ENCODE data around the gene HSPBP1. TPM values are rescaled to one million over a fixed set of nuclear protein-coding genes. Genes with fewer than 3 reads are reported as not detected.

HSPBP1 gene
- polyA plus RNA-seq, 3 donors from 2014 or later = 42.6 to 46.7 (median 46.3) TPM

GRCh38 chr19:55311797-55312196 lies 31.9 kb upstream of the HSPBP1 start:
- Mint-ChIP-seq H3K9me3 (no peaks in the 10 kb centered on the region), H3K36me3 (peaks cover 0 to 10% (median 0%) of the 10 kb centered on the region in 3 donors), H3K4me3 (no peak overlapping the region), H3K4me1 (no peaks in the 10 kb centered on the region), H3K27ac (no peak overlapping the region), H3K27me3 (ENCODE audit: low read depth in 3 of 3) (peaks cover 0 to 3% (median 0%) of the 10 kb centered on the region in 3 donors)
- no peak for DNase-seq

DNA sequence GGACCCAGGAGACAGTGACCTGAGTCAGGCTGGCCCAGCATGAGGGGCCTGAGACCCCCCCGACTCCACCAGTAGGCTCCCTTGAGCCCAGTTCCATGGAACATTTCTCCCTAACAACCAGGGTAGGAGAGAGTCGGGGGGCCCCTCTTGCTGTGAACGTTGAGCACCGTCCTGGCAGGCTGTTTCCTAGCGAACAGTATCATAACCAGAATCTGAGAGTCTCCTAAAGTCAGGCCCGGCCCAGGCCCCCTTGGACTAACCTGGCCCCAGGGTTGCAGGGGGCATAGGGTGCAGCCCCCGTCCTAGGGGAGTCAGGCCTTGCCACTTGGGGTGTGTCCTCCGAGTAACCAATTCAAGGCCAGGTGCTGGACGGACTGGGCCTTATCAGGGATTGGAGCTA lies 31.5 kb upstream of the HSPBP1 start:
- Mint-ChIP-seq H3K27ac (no peak overlapping the region), H3K27me3 (ENCODE audit: low read depth in 3 of 3) (peaks cover 0 to 3% (median 0%) of the 10 kb centered on the region in 3 donors), H3K4me1 (no peaks in the 10 kb centered on the region), H3K36me3 (peaks cover 0 to 10% (median 0%) of the 10 kb centered on the region in 3 donors), H3K9me3 (no peaks in the 10 kb centered on the region), H3K4me3 (no peak overlapping the region)
- DNase-seq = no peak

DNA sequence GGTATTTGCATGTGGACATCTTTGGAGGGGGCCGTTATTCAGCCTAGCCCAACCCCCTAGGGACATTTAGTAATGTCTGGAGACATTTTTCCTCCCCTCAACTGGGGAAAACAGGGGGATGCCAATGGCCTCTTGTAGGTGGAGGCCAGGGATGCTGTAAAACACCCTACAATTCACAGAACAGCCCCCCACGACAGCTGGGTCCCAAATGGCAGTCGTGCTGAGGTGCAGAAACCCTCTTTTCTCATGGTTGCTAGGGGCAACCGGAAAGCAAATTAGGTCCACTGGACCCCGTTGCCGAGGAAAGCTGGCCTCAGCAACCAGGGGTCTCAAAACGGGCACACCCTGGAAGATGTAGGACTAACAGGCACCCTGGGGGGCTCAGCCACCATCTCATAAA lies 30.6 kb upstream of the HSPBP1 start:
- no peak for DNase-seq

GRCh38 chr19:55309448-55309847 lies 29.5 kb upstream of the HSPBP1 start:
- peaks cover 0 to 10% (median 0%) of the 10 kb centered on the region in 3 donors for H3K36me3 Mint-ChIP-seq
- H3K9me3 Mint-ChIP-seq = no peaks in the 10 kb centered on the region
- peaks cover 0 to 2% (median 0%) of the 10 kb centered on the region in 3 donors for H3K27me3 Mint-ChIP-seq (ENCODE audit: low read depth in 3 of 3)
- no peak overlapping the region for H3K27ac Mint-ChIP-seq
- DNase-seq = no peak
- H3K4me1 Mint-ChIP-seq = no peaks in the 10 kb centered on the region
- H3K4me3 Mint-ChIP-seq = no peak overlapping the region

More for the DNA sequence above, 30.6 kb upstream of the HSPBP1 start:
- no peaks in the 10 kb centered on the region for H3K27me3 Mint-ChIP-seq (ENCODE audit: low read depth in 3 of 3)
- no peak overlapping the region for H3K4me3 Mint-ChIP-seq
- no peak overlapping the region for H3K27ac Mint-ChIP-seq
- no peaks in the 10 kb centered on the region for H3K9me3 Mint-ChIP-seq
- H3K36me3 Mint-ChIP-seq = peaks cover 0 to 10% (median 0%) of the 10 kb centered on the region in 3 donors
- no peaks in the 10 kb centered on the region for H3K4me1 Mint-ChIP-seq

- peaks cover 0 to 2% (median 0%) of the 10 kb centered on the region in 3 donors for H3K27me3 Mint-ChIP-seq (ENCODE audit: low read depth in 3 of 3)
- no peaks in the 10 kb centered on the region for H3K4me1 Mint-ChIP-seq
- H3K36me3 Mint-ChIP-seq = peaks cover 0 to 5% (median 0%) of the 10 kb centered on the region in 3 donors
- no peak overlapping the region for H3K27ac Mint-ChIP-seq
- no peak overlapping the region for H3K4me3 Mint-ChIP-seq
- DNase-seq = no peak
- no peaks in the 10 kb centered on the region for H3K9me3 Mint-ChIP-seq
These were observed 28.4 kb upstream of the HSPBP1 start for GRCh38 chr19:55308281-55308680.

DNA sequence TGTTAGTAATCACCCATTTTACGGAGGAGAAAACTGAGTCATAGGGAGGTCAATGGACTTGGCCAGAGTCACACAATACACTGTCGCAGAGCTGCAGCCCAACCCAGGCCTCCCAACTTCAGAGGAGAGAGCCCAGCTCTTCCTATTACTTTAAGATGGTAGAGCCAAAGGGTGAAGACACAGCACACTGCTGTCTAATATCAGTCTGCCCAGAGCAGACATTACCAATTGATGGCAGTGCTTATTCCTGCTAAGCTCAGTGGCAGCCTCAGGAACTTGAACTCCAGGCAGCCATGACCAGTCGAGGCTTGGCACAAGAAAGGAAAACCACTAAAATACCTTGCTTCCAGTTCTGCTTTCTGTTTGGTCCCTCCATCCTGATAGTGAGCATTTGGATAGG lies 26.8 kb upstream of the HSPBP1 start:
- DNase-seq = no peak
- H3K36me3 Mint-ChIP-seq = peaks cover 0 to 4% (median 0%) of the 10 kb centered on the region in 3 donors
- peaks cover 2 to 3% (median 3%) of the 10 kb centered on the region in 3 donors for H3K27me3 Mint-ChIP-seq (ENCODE audit: low read depth in 3 of 3)
- H3K27ac Mint-ChIP-seq = no peak overlapping the region
- no peak overlapping the region for H3K4me3 Mint-ChIP-seq
- peaks cover 4 to 6% of the 10 kb centered on the region in 2 donors for H3K4me1 Mint-ChIP-seq
- H3K9me3 Mint-ChIP-seq = no peaks in the 10 kb centered on the region

GRCh38 chr19:55305983-55306562 lies 26.2 kb upstream of the HSPBP1 start:
- Mint-ChIP-seq H3K36me3 (peaks cover 0 to 4% (median 0%) of the 10 kb centered on the region in 3 donors), H3K4me1 (peaks cover 11% of the 10 kb centered on the region in 2 donors), H3K27me3 (ENCODE audit: low read depth in 3 of 3) (peaks cover 4 to 5% (median 5%) of the 10 kb centered on the region in 3 donors), H3K9me3 (no peaks in the 10 kb centered on the region), H3K4me3 (no peak overlapping the region), H3K27ac (no peak overlapping the region)
- DNase-seq = no peak

DNA sequence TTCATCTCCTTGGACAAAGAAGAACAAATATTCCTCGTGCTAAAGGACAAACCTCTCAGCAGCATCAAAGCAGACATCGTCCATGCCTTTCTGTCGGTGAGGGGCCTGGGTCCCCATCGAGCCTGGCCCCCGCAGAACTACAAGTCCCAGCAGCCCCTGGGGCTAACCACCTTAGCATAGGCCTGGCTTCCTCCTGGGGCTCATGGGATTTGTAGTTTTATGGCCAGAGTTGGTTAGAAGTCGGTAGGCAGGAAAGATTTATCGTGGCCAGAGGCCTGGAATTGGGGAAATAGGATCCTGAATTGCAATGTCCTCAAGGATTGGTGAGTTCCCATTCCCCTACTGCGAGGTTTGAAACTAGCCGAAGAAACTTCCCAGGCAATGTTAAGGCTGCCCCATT lies 25.6 kb upstream of the HSPBP1 start:
- H3K9me3 Mint-ChIP-seq = no peaks in the 10 kb centered on the region
- peak; percentile 31 to 40 (median 32) for DNase-seq
- H3K36me3 Mint-ChIP-seq = peaks cover 0 to 4% (median 0%) of the 10 kb centered on the region in 3 donors
- peak overlapping the region in 2 of 6 donors; percentile 20 to 32 for H3K27ac Mint-ChIP-seq
- peaks cover 11 to 12% of the 10 kb centered on the region in 2 donors for H3K4me1 Mint-ChIP-seq
- peak overlapping the region in 1 of 5 donors; percentile 41 for H3K4me3 Mint-ChIP-seq
- H3K27me3 Mint-ChIP-seq (ENCODE audit: low read depth in 3 of 3) = peaks cover 5 to 7% (median 5%) of the 10 kb centered on the region in 3 donors

- peaks cover 11 to 12% of the 10 kb centered on the region in 2 donors for H3K4me1 Mint-ChIP-seq
- H3K27ac Mint-ChIP-seq = no peak overlapping the region
- no peaks in the 10 kb centered on the region for H3K36me3 Mint-ChIP-seq
- H3K27me3 Mint-ChIP-seq (ENCODE audit: low read depth in 3 of 3) = peaks cover 5 to 7% (median 5%) of the 10 kb centered on the region in 3 donors
- H3K4me3 Mint-ChIP-seq = no peak overlapping the region
- no peak for DNase-seq
- no peaks in the 10 kb centered on the region for H3K9me3 Mint-ChIP-seq
These were observed 25.1 kb upstream of the HSPBP1 start for GRCh38 chr19:55304980-55305379.

DNA sequence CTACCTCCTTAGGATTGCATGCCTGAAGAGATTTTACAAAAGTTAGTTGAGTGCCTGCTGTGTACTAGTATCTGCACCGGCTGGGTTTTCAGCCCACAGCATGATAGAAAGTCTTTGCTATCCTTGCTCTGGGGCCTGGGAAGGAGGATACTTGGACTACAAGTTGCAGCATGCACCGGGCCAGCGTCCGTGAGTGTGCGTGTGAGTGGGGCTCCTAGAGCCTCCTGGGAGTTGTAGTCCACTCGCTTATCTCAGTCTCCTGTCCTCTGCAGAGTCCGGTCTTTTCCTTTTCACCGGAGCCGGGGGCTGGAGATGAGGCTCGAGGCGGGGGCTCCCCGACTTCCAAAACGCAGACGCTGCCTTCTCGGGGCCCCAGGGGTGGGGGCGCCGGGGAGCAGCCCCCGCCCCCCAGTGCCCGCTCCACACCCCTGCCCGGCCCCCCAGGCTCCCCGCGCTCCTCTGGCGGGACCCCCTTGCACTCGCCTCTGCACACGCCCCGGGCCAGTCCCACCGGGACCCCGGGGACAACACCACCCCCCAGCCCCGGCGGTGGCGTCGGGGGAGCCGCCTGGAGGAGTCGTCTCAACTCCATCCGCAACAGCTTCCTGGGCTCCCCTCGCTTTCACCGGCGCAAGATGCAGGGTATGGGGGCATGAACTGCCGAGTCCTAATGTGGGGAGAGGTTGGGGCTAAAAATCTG lies 24.5 kb upstream of the HSPBP1 start:
- DNase-seq = no peak
- peaks cover 11 to 12% of the 10 kb centered on the region in 2 donors for H3K4me1 Mint-ChIP-seq
- no peak overlapping the region for H3K27ac Mint-ChIP-seq
- no peaks in the 10 kb centered on the region for H3K36me3 Mint-ChIP-seq
- peaks cover 5 to 7% (median 5%) of the 10 kb centered on the region in 3 donors for H3K27me3 Mint-ChIP-seq (ENCODE audit: low read depth in 3 of 3)
- no peaks in the 10 kb centered on the region for H3K9me3 Mint-ChIP-seq
- H3K4me3 Mint-ChIP-seq = no peak overlapping the region

DNA sequence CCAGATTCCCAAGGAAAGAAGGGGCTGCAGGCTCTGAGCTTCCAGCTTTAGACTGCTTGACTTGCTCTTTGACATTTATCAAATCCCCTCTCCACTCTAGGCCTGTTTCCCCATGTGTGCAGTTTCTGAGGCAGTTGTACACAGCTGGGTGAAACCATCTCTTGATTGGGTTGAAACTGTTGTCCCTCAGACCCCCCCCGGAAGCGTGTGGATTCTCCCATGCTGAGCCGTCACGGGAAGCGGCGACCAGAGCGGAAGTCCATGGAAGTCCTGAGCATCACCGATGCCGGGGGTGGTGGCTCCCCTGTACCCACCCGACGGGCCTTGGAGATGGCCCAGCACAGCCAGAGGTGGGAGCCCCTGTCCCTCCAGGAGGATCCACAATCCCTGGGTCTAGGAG lies 23.6 kb upstream of the HSPBP1 start:
- H3K9me3 Mint-ChIP-seq = no peaks in the 10 kb centered on the region
- H3K4me1 Mint-ChIP-seq = peaks cover 11 to 12% of the 10 kb centered on the region in 2 donors
- no peak for DNase-seq
- no peak overlapping the region for H3K27ac Mint-ChIP-seq
- H3K4me3 Mint-ChIP-seq = no peak overlapping the region
- H3K36me3 Mint-ChIP-seq = no peaks in the 10 kb centered on the region
- peaks cover 5 to 7% (median 5%) of the 10 kb centered on the region in 3 donors for H3K27me3 Mint-ChIP-seq (ENCODE audit: low read depth in 3 of 3)

- H3K27me3 Mint-ChIP-seq (ENCODE audit: low read depth in 3 of 3) = peaks cover 5 to 7% (median 5%) of the 10 kb centered on the region in 3 donors
- H3K4me3 Mint-ChIP-seq = peak overlapping the region; percentile 87 to 95 (median 91)
- H3K27ac Mint-ChIP-seq = peak overlapping the region; percentile 80 to 94 (median 88)
- peaks cover 11 to 12% of the 10 kb centered on the region in 2 donors for H3K4me1 Mint-ChIP-seq
- DNase-seq = no peak
- H3K36me3 Mint-ChIP-seq = no peaks in the 10 kb centered on the region
- H3K9me3 Mint-ChIP-seq = no peaks in the 10 kb centered on the region
These were observed 22.4 kb upstream of the HSPBP1 start for GRCh38 chr19:55302318-55302703.

GRCh38 chr19:55301459-55302317 lies 21.8 kb upstream of the HSPBP1 start:
- peaks cover 5 to 9% (median 5%) of the 10 kb centered on the region in 3 donors for H3K27me3 Mint-ChIP-seq (ENCODE audit: low read depth in 3 of 3)
- no peaks in the 10 kb centered on the region for H3K9me3 Mint-ChIP-seq
- peak overlapping the region; percentile 80 to 94 (median 88) for H3K27ac Mint-ChIP-seq
- peak; percentile 92 to 93 (median 92) for DNase-seq
- no peaks in the 10 kb centered on the region for H3K36me3 Mint-ChIP-seq
- H3K4me1 Mint-ChIP-seq = peaks cover 11 to 12% of the 10 kb centered on the region in 2 donors
- peak overlapping the region; percentile 87 to 95 (median 91) for H3K4me3 Mint-ChIP-seq
